ENCODE data around the gene LRIG2.

LRIG2 gene

DNA sequence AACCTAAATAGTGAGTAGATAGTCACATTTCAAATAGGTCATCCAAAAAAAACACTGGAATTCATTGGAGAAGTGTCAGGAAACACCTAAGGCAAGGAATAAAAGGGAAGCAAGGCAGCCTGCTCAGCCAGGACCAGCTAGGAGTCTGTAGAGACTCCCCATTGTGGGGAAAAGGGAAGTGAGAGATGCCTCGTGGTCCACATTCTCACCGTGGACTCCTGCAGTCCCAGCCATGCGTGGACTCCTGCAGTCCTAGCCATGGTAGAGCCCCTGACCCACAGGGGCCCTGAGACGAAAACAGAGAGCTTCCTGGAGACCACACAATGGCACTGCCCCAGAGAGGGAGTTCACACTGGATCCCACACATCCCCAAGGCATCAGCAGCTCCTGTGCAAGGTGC is 97.5 kb downstream of the LRIG2 start:
- TF ChIP-seq, protein P1, sequence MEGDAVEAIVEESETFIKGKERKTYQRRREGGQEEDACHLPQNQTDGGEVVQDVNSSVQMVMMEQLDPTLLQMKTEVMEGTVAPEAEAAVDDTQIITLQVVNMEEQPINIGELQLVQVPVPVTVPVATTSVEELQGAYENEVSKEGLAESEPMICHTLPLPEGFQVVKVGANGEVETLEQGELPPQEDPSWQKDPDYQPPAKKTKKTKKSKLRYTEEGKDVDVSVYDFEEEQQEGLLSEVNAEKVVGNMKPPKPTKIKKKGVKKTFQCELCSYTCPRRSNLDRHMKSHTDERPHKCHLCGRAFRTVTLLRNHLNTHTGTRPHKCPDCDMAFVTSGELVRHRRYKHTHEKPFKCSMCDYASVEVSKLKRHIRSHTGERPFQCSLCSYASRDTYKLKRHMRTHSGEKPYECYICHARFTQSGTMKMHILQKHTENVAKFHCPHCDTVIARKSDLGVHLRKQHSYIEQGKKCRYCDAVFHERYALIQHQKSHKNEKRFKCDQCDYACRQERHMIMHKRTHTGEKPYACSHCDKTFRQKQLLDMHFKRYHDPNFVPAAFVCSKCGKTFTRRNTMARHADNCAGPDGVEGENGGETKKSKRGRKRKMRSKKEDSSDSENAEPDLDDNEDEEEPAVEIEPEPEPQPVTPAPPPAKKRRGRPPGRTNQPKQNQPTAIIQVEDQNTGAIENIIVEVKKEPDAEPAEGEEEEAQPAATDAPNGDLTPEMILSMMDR (conservative IDR thresholded peaks at IDR 0.05; ENCODE audit: low read length) = no peak
- no peak overlapping the region for H3K4me3 ChIP-seq (ENCODE audit: low read length)
- no peak for DNase-seq (ENCODE audit: low read depth)

DNA sequence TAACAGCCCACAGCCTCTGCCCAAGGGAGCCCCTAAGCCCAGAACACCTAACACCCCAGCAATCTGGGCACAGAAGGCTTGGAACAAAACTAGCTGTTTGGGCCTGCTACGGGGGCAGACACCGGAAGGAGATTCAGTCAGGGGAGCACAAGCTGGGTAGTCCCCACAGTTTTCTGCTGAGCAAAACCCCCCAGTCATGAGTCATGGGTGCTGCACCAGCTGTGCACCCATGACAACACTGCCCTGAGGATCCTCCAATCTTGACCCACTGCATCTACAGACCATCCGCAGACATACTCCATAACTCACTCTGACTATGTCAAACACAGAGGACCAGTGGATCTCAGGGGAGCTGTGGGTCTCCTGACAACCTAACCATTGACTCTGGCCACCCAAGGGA is 105.1 kb downstream of the LRIG2 start:
- no peak overlapping the region for H3K4me3 ChIP-seq (ENCODE audit: low read length)
- TF ChIP-seq, protein P1 (conservative IDR thresholded peaks at IDR 0.05; ENCODE audit: low read length) = no peak
- DNase-seq (ENCODE audit: low read depth) = no peak

DNA sequence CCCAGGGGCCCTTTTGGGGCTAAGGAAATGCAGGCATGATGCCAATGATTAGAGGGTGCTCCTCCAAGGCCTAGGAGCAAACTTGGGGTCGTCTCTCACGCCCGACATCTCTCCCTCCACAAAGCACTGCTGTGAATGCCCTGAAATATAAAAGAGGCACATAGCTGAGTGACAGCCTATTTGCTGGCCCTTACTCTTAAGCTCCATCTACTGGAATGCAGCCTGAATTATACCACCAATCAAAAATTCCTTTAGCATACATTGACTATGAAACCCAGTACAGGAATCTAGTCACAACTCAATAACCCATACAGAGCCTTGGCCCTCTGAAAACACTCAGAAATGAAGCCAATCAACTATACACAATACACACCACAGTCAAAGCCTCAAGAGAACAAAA is 105.5 kb downstream of the LRIG2 start:
- H3K4me3 ChIP-seq (ENCODE audit: low read length) = no peak overlapping the region
- no peak for DNase-seq (ENCODE audit: low read depth)

More for the DNA sequence above, 105.5 kb downstream of the LRIG2 start:
- TF ChIP-seq, protein P1 (conservative IDR thresholded peaks at IDR 0.05; ENCODE audit: low read length) = no peak

Measured in AG10803 (cell line).